SK-N-SH (cell line): ENCODE data around the gene PCBP3. TPM values are rescaled to one million over a fixed set of nuclear protein-coding genes. Genes with fewer than 3 reads are reported as not detected.

Source experiments
- CTCF ChIA-PET: fragments of 300-600, 350-600 bp; formaldehyde crosslinking; extraction: SDS; loops from one replicate; lab custom pipeline; 2021; lab: Yijun Ruan, JAX
- POLR2A ChIA-PET: fragments of 350-600 bp; sonication (Branson Sonifier 250); formaldehyde crosslinking; extraction: SDS; loops from one replicate; lab custom pipeline; 2020; ENCODE audit warnings: antibody characterized with exemption, inconsistent platforms; lab: Yijun Ruan, JAX
- DNase-seq: peaks from one replicate; pipeline ENCODE4 v3.0.0; 2012
- H2AFZ ChIP-seq: fragments of 200-600 bp; sonication (generic); 2 replicates; pipeline ENCODE4 v1.8.1; 2016; ENCODE audit warnings: antibody characterized with exemption, mild to moderate bottlenecking, low read depth
- H3F3A ChIP-seq: fragments of 200-600 bp; sonication (generic); replicated peaks from 2 replicates; pipeline ENCODE3; 2016; ENCODE audit warnings: antibody characterized with exemption, mild to moderate bottlenecking; ENCODE audit not compliant: insufficient read depth
- H3K27ac ChIP-seq, 2 experiments: fragments of 200-500 bp in 1 of 2; fragments of 200-600 bp in 1 of 2; sonication (Bioruptor generic) in 1 of 2; sonication (generic), shearing (Covaris generic) in 1 of 2; 2 replicates each; pipeline versions ENCODE4 v1.5.1 to v1.6.1; 2014 to 2016; ENCODE audit warnings: low read depth in 2 of 2, inconsistent platforms in 1 of 2, low read length in 1 of 2, mild to moderate bottlenecking in 1 of 2, mixed read lengths in 1 of 2
- H3K27me3 ChIP-seq: fragments of 200-600 bp; sonication (generic), shearing (Covaris generic); 2 replicates; pipeline ENCODE4 v1.6.1; 2016; ENCODE audit warnings: mixed run types; ENCODE audit not compliant: insufficient read depth
- H3K36me3 ChIP-seq, 2 experiments: fragments of 200-500 bp in 1 of 2; fragments of 200-600 bp in 1 of 2; sonication (Bioruptor generic) in 1 of 2; sonication (generic) in 1 of 2; replicated peaks in 1 of 2; 2 replicates each; pipeline versions ENCODE3 to v1.5.1; 2014 to 2016; ENCODE audit warnings: low read length in 1 of 2, mild to moderate bottlenecking in 1 of 2; ENCODE audit not compliant: insufficient read depth in 2 of 2, control insufficient read depth in 1 of 2
- H3K4me1 ChIP-seq, 2 experiments: fragments of 200-500 bp in 1 of 2; fragments of 200-600 bp in 1 of 2; sonication (Bioruptor generic) in 1 of 2; sonication (generic), shearing (Covaris generic) in 1 of 2; 2 replicates each; pipeline versions ENCODE4 v1.5.1 to v1.6.1; 2014 to 2016; ENCODE audit warnings: low read depth in 1 of 2, low read length in 1 of 2, mixed run types in 1 of 2; ENCODE audit not compliant: insufficient read depth in 2 of 2, control insufficient read depth in 1 of 2
- H3K4me2 ChIP-seq: fragments of 200-600 bp; sonication (generic), shearing (Covaris generic); 2 replicates; pipeline ENCODE4 v1.6.1; 2017; ENCODE audit warnings: mixed run types
- H3K4me3 ChIP-seq, 2 experiments: fragments of 200-500 bp in 1 of 2; fragments of 200-600 bp in 1 of 2; sonication (Bioruptor generic) in 1 of 2; sonication (generic), shearing (Covaris generic) in 1 of 2; 2 replicates each; pipeline versions ENCODE4 v1.5.1 to v1.8.1; 2014 to 2016; ENCODE audit warnings: low read depth in 2 of 2, inconsistent platforms in 1 of 2, low read length in 1 of 2, mild to moderate bottlenecking in 1 of 2, mixed read lengths in 1 of 2, moderate library complexity in 1 of 2
- H3K79me2 ChIP-seq: fragments of 200-600 bp; sonication (generic); 2 replicates; pipeline ENCODE4 v1.8.1; 2017; ENCODE audit warnings: mild to moderate bottlenecking; ENCODE audit not compliant: insufficient read depth
- H3K9ac ChIP-seq: fragments of 200-600 bp; sonication (generic); 2 replicates; pipeline ENCODE4 v1.6.1; 2017; ENCODE audit warnings: mixed run types
- H3K9me2 ChIP-seq: fragments of 200-600 bp; sonication (generic); 2 replicates; pipeline ENCODE4 v1.6.1; 2017; ENCODE audit warnings: mixed run types
- H3K9me3 ChIP-seq: fragments of 200-600 bp; sonication (generic); 2 replicates; pipeline ENCODE4 v1.6.1; 2017; ENCODE audit warnings: mixed run types, mild to moderate bottlenecking, moderate library complexity
- H4K20me1 ChIP-seq: fragments of 200-600 bp; sonication (generic); 2 replicates; pipeline ENCODE4 v1.6.1; 2017; ENCODE audit warnings: mild to moderate bottlenecking, mixed run types; ENCODE audit not compliant: insufficient read depth
- ELF1 ChIP-seq: IDR thresholded peaks from 2 replicates; pipeline ENCODE4 v1.4.0; 2012
- FOXJ3 ChIP-seq: sonication (generic); formaldehyde crosslinking; IDR thresholded peaks from 2 replicates; pipeline ENCODE4 v1.5.1; 2020; ENCODE audit warnings: mild to moderate bottlenecking, missing genetic modification reagents
- GATA2 ChIP-seq: sonication (generic); formaldehyde crosslinking; IDR thresholded peaks from 2 replicates; pipeline ENCODE4 v1.5.0; 2020; ENCODE audit warnings: mild to moderate bottlenecking, missing genetic modification reagents
- MXI1 ChIP-seq: IDR thresholded peaks from 2 replicates; pipeline ENCODE4 v1.6.1; 2012; ENCODE audit warnings: mild to moderate bottlenecking, low read depth, low read length, improper control_type of control experiment
- NFIC ChIP-seq: IDR thresholded peaks from 2 replicates; pipeline ENCODE4 v1.4.0; 2012; ENCODE audit warnings: borderline replicate concordance
- POLR2AphosphoS5 ChIP-seq: IDR thresholded peaks from 2 replicates; pipeline ENCODE4 v1.6.1; 2012; ENCODE audit warnings: low read depth, low read length
- TAF1 ChIP-seq: IDR thresholded peaks from 2 replicates; pipeline ENCODE4 v1.6.1; 2012; ENCODE audit warnings: low read depth, mild to moderate bottlenecking, low read length, moderate library complexity, borderline replicate concordance
- TCF12 ChIP-seq: IDR thresholded peaks from 2 replicates; pipeline ENCODE4 v1.4.0; 2012
- TEAD4 ChIP-seq: IDR thresholded peaks from 2 replicates; pipeline ENCODE4 v1.4.0; 2012; ENCODE audit warnings: mild to moderate bottlenecking, borderline replicate concordance; ENCODE audit not compliant: insufficient read depth
- YY1 ChIP-seq: IDR thresholded peaks from 2 replicates; pipeline ENCODE4 v1.4.0; 2012; ENCODE audit warnings: low read depth, mild to moderate bottlenecking
- WGBS: methylation state at CpG from one replicate; pipeline ENCODE4 v1.1.6; 2017; ENCODE audit warnings: low lambda C conversion rate; 5-methylcytosine and 5-hydroxymethylcytosine counted together
- polyA plus RNA-seq, 3 experiments: library from polyadenylated mRNA; depleted of rRNA; stranded (reverse); fragments of >200 nt; gene quantifications; 2 replicates each; pipeline ENCODE4 v1.2.3, GENCODE V29; 2012
- TF ChIP-seq, protein P1 (sequence below): IDR thresholded peaks from 2 replicates; pipeline ENCODE4 v1.6.1; 2012; ENCODE audit warnings: mild to moderate bottlenecking, low read depth, low read length, moderate library complexity
- TF ChIP-seq, protein P2 (sequence below): IDR thresholded peaks from 2 replicates; pipeline ENCODE4 v1.4.0; 2012; ENCODE audit warnings: low read depth, borderline replicate concordance
- TF ChIP-seq, protein P3 (sequence below): IDR thresholded peaks from 2 replicates; pipeline ENCODE4 v1.4.0; 2012; ENCODE audit warnings: low read depth
- TF ChIP-seq, protein P4 (sequence below): fragments of 150-350 bp; IDR thresholded peaks from 2 replicates; pipeline ENCODE4 v1.6.1; 2016; ENCODE audit warnings: mild to moderate bottlenecking, low read depth, low read length
- TF ChIP-seq, protein P5 (sequence below): fragments of 200-600 bp; sonication (generic); IDR thresholded peaks from 2 replicates; pipeline ENCODE4 v1.6.1; 2017; ENCODE audit warnings: antibody characterized with exemption, mild to moderate bottlenecking, moderate library complexity

PCBP3 gene
- polyA plus RNA-seq, 1 of the 3 experiments (the other 2 are of a cell fraction), result 9.5 TPM

DNA sequence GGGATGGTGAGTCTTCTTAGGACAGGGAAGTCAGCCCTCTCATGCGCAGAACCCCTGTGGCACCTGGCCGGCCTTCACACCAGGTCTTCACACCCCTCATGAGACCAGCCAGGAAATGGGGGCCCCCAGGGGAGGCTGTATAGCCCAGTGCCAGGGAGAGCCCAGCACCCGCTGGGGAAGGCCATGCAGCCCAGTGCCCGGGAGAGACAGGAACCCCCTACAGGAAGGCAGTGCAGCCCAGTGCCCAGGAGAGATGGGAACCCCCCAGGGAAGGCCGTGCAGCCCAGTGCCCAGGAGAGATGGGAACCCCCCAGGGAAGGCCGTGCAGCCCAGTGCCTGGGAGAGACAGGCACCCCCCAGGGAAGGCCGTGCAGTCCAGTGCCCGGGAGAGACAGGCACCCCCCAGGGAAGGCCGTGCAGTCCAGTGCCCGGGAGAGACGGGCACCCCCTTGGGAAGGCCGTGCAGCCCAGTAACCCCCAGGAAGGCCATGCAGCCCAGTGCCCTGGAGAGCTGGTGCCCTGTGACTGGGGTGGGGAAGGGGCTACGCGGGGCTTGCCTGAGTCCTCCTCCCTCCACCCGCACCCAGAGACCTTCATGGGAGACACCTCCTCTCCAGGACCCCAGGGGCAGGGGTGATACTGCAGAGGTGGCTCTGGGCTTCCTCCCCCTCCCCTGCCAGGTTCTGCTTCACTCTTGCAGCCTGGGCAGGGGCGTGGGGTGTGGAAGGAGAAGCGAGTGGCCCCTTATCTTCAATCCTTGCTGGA is 227.5 kb downstream of the PCBP3 start:
- DNase-seq, result no peak
- ChIA-PET POLR2A (no interaction called here), CTCF (interaction anchor here (1.1 to 3.2 kb wide), 4 partner anchors 9 to 102 kb away, joined by 3 to 23 read pairs (median 6); no protein-coding TSS in a partner anchor)
- no peaks in the 10 kb centered on the region for H3K9me2 ChIP-seq
- H3K27ac ChIP-seq, result no peak overlapping the region
- H3K9ac ChIP-seq, result no peak overlapping the region
- H3K4me1 ChIP-seq, result peaks cover 22 to 32% of the 10 kb centered on the region in 2 experiments; a peak in 3 of 4 replicates
- H2AFZ ChIP-seq, result no peak overlapping the region
- TF ChIP-seq NFIC (no peak), TAF1 (no peak), TCF12 (no peak), ELF1 (no peak), MXI1 (no peak), FOXJ3 (CRISPR knock-in tag) (no peak), GATA2 (CRISPR knock-in tag) (no peak), YY1 (no peak), POLR2AphosphoS5 (no peak), TEAD4 (no peak)
- TF ChIP-seq, protein P1, sequence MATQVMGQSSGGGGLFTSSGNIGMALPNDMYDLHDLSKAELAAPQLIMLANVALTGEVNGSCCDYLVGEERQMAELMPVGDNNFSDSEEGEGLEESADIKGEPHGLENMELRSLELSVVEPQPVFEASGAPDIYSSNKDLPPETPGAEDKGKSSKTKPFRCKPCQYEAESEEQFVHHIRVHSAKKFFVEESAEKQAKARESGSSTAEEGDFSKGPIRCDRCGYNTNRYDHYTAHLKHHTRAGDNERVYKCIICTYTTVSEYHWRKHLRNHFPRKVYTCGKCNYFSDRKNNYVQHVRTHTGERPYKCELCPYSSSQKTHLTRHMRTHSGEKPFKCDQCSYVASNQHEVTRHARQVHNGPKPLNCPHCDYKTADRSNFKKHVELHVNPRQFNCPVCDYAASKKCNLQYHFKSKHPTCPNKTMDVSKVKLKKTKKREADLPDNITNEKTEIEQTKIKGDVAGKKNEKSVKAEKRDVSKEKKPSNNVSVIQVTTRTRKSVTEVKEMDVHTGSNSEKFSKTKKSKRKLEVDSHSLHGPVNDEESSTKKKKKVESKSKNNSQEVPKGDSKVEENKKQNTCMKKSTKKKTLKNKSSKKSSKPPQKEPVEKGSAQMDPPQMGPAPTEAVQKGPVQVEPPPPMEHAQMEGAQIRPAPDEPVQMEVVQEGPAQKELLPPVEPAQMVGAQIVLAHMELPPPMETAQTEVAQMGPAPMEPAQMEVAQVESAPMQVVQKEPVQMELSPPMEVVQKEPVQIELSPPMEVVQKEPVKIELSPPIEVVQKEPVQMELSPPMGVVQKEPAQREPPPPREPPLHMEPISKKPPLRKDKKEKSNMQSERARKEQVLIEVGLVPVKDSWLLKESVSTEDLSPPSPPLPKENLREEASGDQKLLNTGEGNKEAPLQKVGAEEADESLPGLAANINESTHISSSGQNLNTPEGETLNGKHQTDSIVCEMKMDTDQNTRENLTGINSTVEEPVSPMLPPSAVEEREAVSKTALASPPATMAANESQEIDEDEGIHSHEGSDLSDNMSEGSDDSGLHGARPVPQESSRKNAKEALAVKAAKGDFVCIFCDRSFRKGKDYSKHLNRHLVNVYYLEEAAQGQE, result no peak
- TF ChIP-seq, protein P2, sequence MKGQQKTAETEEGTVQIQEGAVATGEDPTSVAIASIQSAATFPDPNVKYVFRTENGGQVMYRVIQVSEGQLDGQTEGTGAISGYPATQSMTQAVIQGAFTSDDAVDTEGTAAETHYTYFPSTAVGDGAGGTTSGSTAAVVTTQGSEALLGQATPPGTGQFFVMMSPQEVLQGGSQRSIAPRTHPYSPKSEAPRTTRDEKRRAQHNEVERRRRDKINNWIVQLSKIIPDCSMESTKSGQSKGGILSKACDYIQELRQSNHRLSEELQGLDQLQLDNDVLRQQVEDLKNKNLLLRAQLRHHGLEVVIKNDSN, result no peak
- TF ChIP-seq, protein P3, sequence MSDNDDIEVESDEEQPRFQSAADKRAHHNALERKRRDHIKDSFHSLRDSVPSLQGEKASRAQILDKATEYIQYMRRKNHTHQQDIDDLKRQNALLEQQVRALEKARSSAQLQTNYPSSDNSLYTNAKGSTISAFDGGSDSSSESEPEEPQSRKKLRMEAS, result no peak
- TF ChIP-seq, protein P4, sequence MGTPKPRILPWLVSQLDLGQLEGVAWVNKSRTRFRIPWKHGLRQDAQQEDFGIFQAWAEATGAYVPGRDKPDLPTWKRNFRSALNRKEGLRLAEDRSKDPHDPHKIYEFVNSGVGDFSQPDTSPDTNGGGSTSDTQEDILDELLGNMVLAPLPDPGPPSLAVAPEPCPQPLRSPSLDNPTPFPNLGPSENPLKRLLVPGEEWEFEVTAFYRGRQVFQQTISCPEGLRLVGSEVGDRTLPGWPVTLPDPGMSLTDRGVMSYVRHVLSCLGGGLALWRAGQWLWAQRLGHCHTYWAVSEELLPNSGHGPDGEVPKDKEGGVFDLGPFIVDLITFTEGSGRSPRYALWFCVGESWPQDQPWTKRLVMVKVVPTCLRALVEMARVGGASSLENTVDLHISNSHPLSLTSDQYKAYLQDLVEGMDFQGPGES, result no peak
- TF ChIP-seq, protein P5, sequence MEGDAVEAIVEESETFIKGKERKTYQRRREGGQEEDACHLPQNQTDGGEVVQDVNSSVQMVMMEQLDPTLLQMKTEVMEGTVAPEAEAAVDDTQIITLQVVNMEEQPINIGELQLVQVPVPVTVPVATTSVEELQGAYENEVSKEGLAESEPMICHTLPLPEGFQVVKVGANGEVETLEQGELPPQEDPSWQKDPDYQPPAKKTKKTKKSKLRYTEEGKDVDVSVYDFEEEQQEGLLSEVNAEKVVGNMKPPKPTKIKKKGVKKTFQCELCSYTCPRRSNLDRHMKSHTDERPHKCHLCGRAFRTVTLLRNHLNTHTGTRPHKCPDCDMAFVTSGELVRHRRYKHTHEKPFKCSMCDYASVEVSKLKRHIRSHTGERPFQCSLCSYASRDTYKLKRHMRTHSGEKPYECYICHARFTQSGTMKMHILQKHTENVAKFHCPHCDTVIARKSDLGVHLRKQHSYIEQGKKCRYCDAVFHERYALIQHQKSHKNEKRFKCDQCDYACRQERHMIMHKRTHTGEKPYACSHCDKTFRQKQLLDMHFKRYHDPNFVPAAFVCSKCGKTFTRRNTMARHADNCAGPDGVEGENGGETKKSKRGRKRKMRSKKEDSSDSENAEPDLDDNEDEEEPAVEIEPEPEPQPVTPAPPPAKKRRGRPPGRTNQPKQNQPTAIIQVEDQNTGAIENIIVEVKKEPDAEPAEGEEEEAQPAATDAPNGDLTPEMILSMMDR, result no peak
- no peaks in the 10 kb centered on the region for H3K9me3 ChIP-seq
- no peaks in the 10 kb centered on the region for H3K79me2 ChIP-seq
- no peaks in the 10 kb centered on the region for H3K27me3 ChIP-seq
- WGBS, result 100% methylated on average over 1 of the region's 17 CpGs
- no peak overlapping the region for H3K4me3 ChIP-seq
- no peaks in the 10 kb centered on the region for H3K36me3 ChIP-seq
- peak overlapping the region; percentile 40; the same call in 1 of the 2 replicates for H3K4me2 ChIP-seq
- H3F3A ChIP-seq, result peaks cover 21% of the 10 kb centered on the region
- no peaks in the 10 kb centered on the region for H4K20me1 ChIP-seq
